B cell (primary cell): ENCODE data around the gene GPR35. TPM values are rescaled to one million over a fixed set of nuclear protein-coding genes. Genes with fewer than 3 reads are reported as not detected.

Experiments
- ATAC-seq: fragments of 200-7000 bp; cut with Tn5 transposase; one replicate; pipeline ENCODE4 v1.10.0; 2021; ENCODE audit warnings: low read depth, mild to moderate bottlenecking, moderate number of reproducible peaks, moderate library complexity
- CTCF ChIA-PET: fragments of 350-600 bp; sonication (Branson Sonifier 250); formaldehyde crosslinking; loops from one replicate; lab custom pipeline; 2021; ENCODE audit warnings: antibody characterized with exemption, inconsistent platforms; lab: Charles Lee
- POLR2A ChIA-PET: fragments of 350-600 bp; sonication (Branson Sonifier 250); formaldehyde crosslinking; loops from one replicate; lab custom pipeline; 2021; ENCODE audit warnings: antibody characterized with exemption; lab: Charles Lee
- DNase-seq: peaks from one replicate; pipeline ENCODE4 v3.0.0; 2013
- H2AFZ ChIP-seq: 2 replicates; pipeline ENCODE4 v1.6.1; 2012; ENCODE audit warnings: mild to moderate bottlenecking, low read depth, low read length; ENCODE audit not compliant: insufficient read depth, poor library complexity, severe bottlenecking
- H3K27ac ChIP-seq, 2 donors: 1 replicate in 1 of 2; 2 replicates in 1 of 2; pipeline ENCODE4 v1.5.1; 2012 to 2013; ENCODE audit warnings: low read length in 2 of 2, mild to moderate bottlenecking in 2 of 2, moderate library complexity in 1 of 2
- H3K27me3 ChIP-seq, 4 experiments: fragments of 200-600 bp in 1 of 4; sonication (generic) in 1 of 4; replicated peaks in 1 of 4; 1 replicate in 2 of 4; 2 replicates in 2 of 4; pipeline versions ENCODE4 v1.6.1 to v1.7.0; 2013 to 2016; ENCODE audit warnings: low read length in 3 of 4, mild to moderate bottlenecking in 2 of 4, mixed read lengths in 1 of 4, moderate library complexity in 1 of 4; ENCODE audit not compliant: insufficient read depth in 4 of 4, control insufficient read depth in 3 of 4; ENCODE audit errors: control extremely low read depth in 1 of 4
- H3K36me3 ChIP-seq, 2 experiments: replicated peaks in 1 of 2; 1 replicate in 1 of 2; 2 replicates in 1 of 2; pipeline versions ENCODE4 v1.6.1 to v1.7.1; 2013; ENCODE audit warnings: low read length in 1 of 2; ENCODE audit not compliant: insufficient read depth in 2 of 2, control insufficient read depth in 1 of 2; ENCODE audit errors: control extremely low read depth in 1 of 2, extremely low read depth in 1 of 2
- H3K4me1 ChIP-seq, 2 donors: fragments of 200-600 bp in 1 of 2; sonication (generic) in 1 of 2; 1 replicate in 1 of 2; 2 replicates in 1 of 2; pipeline versions ENCODE4 v1.5.1 to v1.6.1; 2013 to 2017; ENCODE audit warnings: low read length in 2 of 2; ENCODE audit not compliant: control insufficient read depth in 2 of 2, insufficient read depth in 2 of 2
- H3K4me2 ChIP-seq: replicated peaks from 2 replicates; pipeline ENCODE3; 2012; ENCODE audit warnings: mild to moderate bottlenecking, low read depth, low read length; ENCODE audit not compliant: poor library complexity, severe bottlenecking
- H3K4me3 ChIP-seq, 5 experiments: fragments of 200-600 bp in 1 of 5; sonication (generic) in 1 of 5; 1 replicate in 3 of 5; 2 replicates in 2 of 5; pipeline versions ENCODE4 v1.5.1 to v1.7.0; 2011 to 2016; ENCODE audit warnings: low read length in 4 of 5, mild to moderate bottlenecking in 4 of 5, low read depth in 2 of 5, control low read depth in 1 of 5, moderate library complexity in 1 of 5; ENCODE audit not compliant: insufficient read depth in 1 of 5; ENCODE audit errors: control extremely low read depth in 1 of 5, extremely low read depth in 1 of 5
- H3K79me2 ChIP-seq: fragments of 200-600 bp; sonication (generic); one replicate; pipeline ENCODE4 v1.6.0; 2016; ENCODE audit warnings: low read length; ENCODE audit not compliant: control insufficient read depth, insufficient read depth
- H3K9ac ChIP-seq: fragments of 200-600 bp; sonication (generic); 2 replicates; pipeline ENCODE4 v1.6.1; 2017; ENCODE audit warnings: mild to moderate bottlenecking, low read length, moderate library complexity
- H3K9me3 ChIP-seq, 3 donors: one replicate each; pipeline versions ENCODE4 v1.6.1 to v1.7.1; 2013; ENCODE audit warnings: low read length in 2 of 3; ENCODE audit not compliant: control insufficient read depth in 2 of 3, insufficient read depth in 1 of 3; ENCODE audit errors: control extremely low read depth in 1 of 3
- H4K20me1 ChIP-seq: 2 replicates; pipeline ENCODE4 v1.6.0; 2012; ENCODE audit warnings: mild to moderate bottlenecking, low read length; ENCODE audit not compliant: insufficient read depth, control insufficient read depth, poor library complexity, severe bottlenecking
- H3K27ac Mint-ChIP-seq: one replicate; pipeline ENCODE4 v1.8.0; 2021; ENCODE audit warnings: mixed read lengths
- H3K27me3 Mint-ChIP-seq: one replicate; pipeline ENCODE4 v1.8.0; 2021; ENCODE audit warnings: mixed read lengths
- H3K4me1 Mint-ChIP-seq: one replicate; pipeline ENCODE4 v1.8.0; 2021; ENCODE audit warnings: mixed read lengths
- H3K4me3 Mint-ChIP-seq: one replicate; pipeline ENCODE4 v1.8.0; 2021; ENCODE audit warnings: mixed read lengths
- H3K9me3 Mint-ChIP-seq: one replicate; pipeline ENCODE4 v1.8.0; 2022; ENCODE audit warnings: mixed read lengths; ENCODE audit not compliant: insufficient read depth
- EZH2 ChIP-seq: IDR thresholded peaks from 2 replicates; pipeline ENCODE4 v1.6.1; 2012; ENCODE audit warnings: borderline replicate concordance, low read depth, mild to moderate bottlenecking, moderate library complexity, low read length; ENCODE audit not compliant: insufficient read depth, poor library complexity, severe bottlenecking
- WGBS: methylation state at CpG from one replicate; pipeline ENCODE4 v1.1.5; 2013; ENCODE audit warnings: missing lambda C conversion rate; ENCODE audit not compliant: insufficient coverage; 5-methylcytosine and 5-hydroxymethylcytosine counted together
- intact Hi-C: fragments of 100-400 bp; cut with micrococcal nuclease; formaldehyde crosslinking; loops from one replicate; pipeline ENCODE4 v1.10.0; 2022
- polyA plus RNA-seq: library from polyadenylated mRNA; depleted of rRNA; stranded (reverse); fragments of >200 nt; gene quantifications from 2 replicates; pipeline ENCODE4 v1.2.3, GENCODE V29; 2012
- total RNA-seq, 2 donors: library from RNA; stranded (reverse); fragments of 120-200 nt in 1 of 2; gene quantifications; 1 replicate in 1 of 2; 2 replicates in 1 of 2; pipeline versions ENCODE4 v1.2.3 to v1.2.4, GENCODE V29; 2013 to 2022
- TF ChIP-seq, protein P1 (sequence below): fragments of 200-600 bp; IDR thresholded peaks from one replicate; pipeline ENCODE4 v1.8.0; 2022; ENCODE audit warnings: antibody characterized with exemption, mild to moderate bottlenecking

GPR35 gene
- total and polyA plus RNA-seq, 2 donors (not counting 1 experiment from before 2014, with no cell fraction given) = 1.8 to 9.6 TPM

DNA sequence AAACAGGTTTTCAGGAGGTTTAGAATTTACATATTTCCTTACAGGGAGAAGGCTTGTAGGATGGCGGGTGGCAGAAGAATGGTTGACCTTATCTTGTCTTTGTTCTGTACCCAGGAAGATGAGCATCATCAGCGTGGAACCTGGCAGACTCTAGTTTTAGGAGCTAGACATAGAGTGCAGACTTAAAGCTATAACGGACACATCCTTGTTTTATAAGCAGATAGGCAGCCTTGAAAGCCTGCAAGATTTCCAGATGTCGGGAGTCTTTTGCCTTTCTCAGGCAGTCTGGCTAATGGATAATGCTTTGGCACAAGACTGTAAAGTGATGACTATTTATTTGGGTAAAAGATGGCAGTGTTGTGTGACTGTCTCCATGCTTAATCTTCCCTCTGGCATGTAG, 45.7 kb downstream of the GPR35 start:
- H4K20me1 ChIP-seq = no peaks in the 10 kb centered on the region
- no peaks in the 10 kb centered on the region for H3K4me1 ChIP-seq
- ATAC-seq (no peak), DNase-seq (no peak)
- no peak overlapping the region for H3K4me2 ChIP-seq
- ChIA-PET POLR2A (no interaction called here), CTCF (no interaction called here)
- no peak overlapping the region for H3K27ac ChIP-seq
- H3K9ac ChIP-seq = no peak overlapping the region
- 95% methylated on average over 4 of the region's 4 CpGs for WGBS
- H3K9me3 ChIP-seq = peaks cover 0 to under 1% (median 0%) of the 10 kb centered on the region in 3 donors
- H3K4me3 ChIP-seq = no peak overlapping the region
- TF ChIP-seq, protein P1, sequence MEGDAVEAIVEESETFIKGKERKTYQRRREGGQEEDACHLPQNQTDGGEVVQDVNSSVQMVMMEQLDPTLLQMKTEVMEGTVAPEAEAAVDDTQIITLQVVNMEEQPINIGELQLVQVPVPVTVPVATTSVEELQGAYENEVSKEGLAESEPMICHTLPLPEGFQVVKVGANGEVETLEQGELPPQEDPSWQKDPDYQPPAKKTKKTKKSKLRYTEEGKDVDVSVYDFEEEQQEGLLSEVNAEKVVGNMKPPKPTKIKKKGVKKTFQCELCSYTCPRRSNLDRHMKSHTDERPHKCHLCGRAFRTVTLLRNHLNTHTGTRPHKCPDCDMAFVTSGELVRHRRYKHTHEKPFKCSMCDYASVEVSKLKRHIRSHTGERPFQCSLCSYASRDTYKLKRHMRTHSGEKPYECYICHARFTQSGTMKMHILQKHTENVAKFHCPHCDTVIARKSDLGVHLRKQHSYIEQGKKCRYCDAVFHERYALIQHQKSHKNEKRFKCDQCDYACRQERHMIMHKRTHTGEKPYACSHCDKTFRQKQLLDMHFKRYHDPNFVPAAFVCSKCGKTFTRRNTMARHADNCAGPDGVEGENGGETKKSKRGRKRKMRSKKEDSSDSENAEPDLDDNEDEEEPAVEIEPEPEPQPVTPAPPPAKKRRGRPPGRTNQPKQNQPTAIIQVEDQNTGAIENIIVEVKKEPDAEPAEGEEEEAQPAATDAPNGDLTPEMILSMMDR = no peak
- no peak for TF ChIP-seq EZH2
- Mint-ChIP-seq H3K9me3 (peaks cover 3% of the 10 kb centered on the region), H3K27ac (no peak overlapping the region), H3K4me3 (no peak overlapping the region), H3K27me3 (peaks cover 41% of the 10 kb centered on the region), H3K4me1 (no peaks in the 10 kb centered on the region)
- H2AFZ ChIP-seq = no peak overlapping the region
- intact Hi-C loops = no loop called here
- H3K36me3 ChIP-seq = no peaks in the 10 kb centered on the region
- H3K27me3 ChIP-seq = peaks cover 0 to 11% (median 0%) of the 10 kb centered on the region in 4 experiments
- H3K79me2 ChIP-seq = no peaks in the 10 kb centered on the region

- no peak overlapping the region for H3K27ac Mint-ChIP-seq
- H4K20me1 ChIP-seq = no peaks in the 10 kb centered on the region
- H3K36me3 ChIP-seq = no peaks in the 10 kb centered on the region
- ChIA-PET POLR2A (no interaction called here), CTCF (no interaction called here)
- H3K9me3 Mint-ChIP-seq = no peaks in the 10 kb centered on the region
- intact Hi-C loops = no loop called here
- ATAC-seq = no peak
- H3K27me3 ChIP-seq = peaks cover 0 to under 1% (median 0%) of the 10 kb centered on the region in 4 experiments
- no peaks in the 10 kb centered on the region for H3K4me1 Mint-ChIP-seq
- H3K27ac ChIP-seq = no peak overlapping the region
- no peaks in the 10 kb centered on the region for H3K79me2 ChIP-seq
- H3K9me3 ChIP-seq = no peaks in the 10 kb centered on the region
- no peak overlapping the region for H3K4me2 ChIP-seq
- no peak for TF ChIP-seq EZH2
- TF ChIP-seq, protein P1 = no peak
- no peaks in the 10 kb centered on the region for H3K4me1 ChIP-seq
- peaks cover 37% of the 10 kb centered on the region for H3K27me3 Mint-ChIP-seq
- WGBS = 59% methylated on average over 40 of the region's 46 CpGs
- H3K4me3 Mint-ChIP-seq = no peak overlapping the region
- no peak overlapping the region for H3K4me3 ChIP-seq
- DNase-seq = no peak
- no peak overlapping the region for H2AFZ ChIP-seq
- no peak overlapping the region for H3K9ac ChIP-seq
Measured at GRCh38 chr2:240672076-240672700, 46.9 kb downstream of the GPR35 start.
